IMR-90 (cell line): ENCODE results near the gene SYT17. TPM values are rescaled to one million over a fixed set of nuclear protein-coding genes. Genes with fewer than 3 reads are reported as not detected.

Experiments used
- ATAC-seq: fragments of 200-7000 bp; cut with Tn5 transposase; 2 replicates; pipeline ENCODE4 v1.9.1; 2020; ENCODE audit warnings: low read depth, mild to moderate bottlenecking, moderate library complexity
- BruUV-seq: library from RNA; stranded (reverse); fragments of 400-500 nt; replicated peaks from 2 replicates; lab custom pipeline; 2021; lab: Mats Ljungman, UMichigan
- CTCF ChIA-PET: fragments of 300-600 bp; formaldehyde crosslinking; extraction: SDS; loops from one replicate; lab custom pipeline; 2021; ENCODE audit warnings: antibody characterized with exemption; lab: Yijun Ruan, JAX
- POLR2A ChIA-PET: fragments of 300-600 bp; sonication (Branson Sonifier 250); formaldehyde crosslinking; loops from one replicate; lab custom pipeline; 2022; ENCODE audit warnings: antibody characterized with exemption; ENCODE audit not compliant: unreplicated experiment; lab: Charles Lee
- DNase-seq: peaks from one replicate; pipeline ENCODE4 v3.0.0; 2013
- H2AFZ ChIP-seq: replicated peaks from 2 replicates; pipeline ENCODE3; 2013; ENCODE audit warnings: low read length, mild to moderate bottlenecking; ENCODE audit not compliant: poor library complexity
- H2AK5ac ChIP-seq: 2 replicates; pipeline ENCODE4 v1.6.1; 2013; ENCODE audit warnings: low read depth, low read length, inconsistent platforms
- H2AK9ac ChIP-seq: replicated peaks from 2 replicates; pipeline ENCODE3; 2013; ENCODE audit warnings: mild to moderate bottlenecking, low read depth, low read length, moderate library complexity; ENCODE audit not compliant: poor library complexity
- H2BK120ac ChIP-seq: 2 replicates; pipeline ENCODE4 v1.6.1; 2013; ENCODE audit warnings: low read depth, low read length, inconsistent platforms
- H2BK15ac ChIP-seq: 3 replicates; pipeline ENCODE4 v1.6.1; 2013; ENCODE audit warnings: low read depth, low read length, inconsistent platforms
- H2BK20ac ChIP-seq: 2 replicates; pipeline ENCODE4 v1.6.1; 2013; ENCODE audit warnings: low read depth, mild to moderate bottlenecking, inconsistent platforms, low read length, moderate library complexity
- H2BK5ac ChIP-seq: 2 replicates; pipeline ENCODE4 v1.6.1; 2013; ENCODE audit warnings: mild to moderate bottlenecking, low read depth, low read length, inconsistent platforms; ENCODE audit not compliant: poor library complexity, severe bottlenecking
- H3K14ac ChIP-seq: replicated peaks from 2 replicates; pipeline ENCODE4 v1.6.1; 2013; ENCODE audit warnings: low read depth, low read length, inconsistent platforms
- H3K18ac ChIP-seq: 2 replicates; pipeline ENCODE4 v1.6.1; 2013; ENCODE audit warnings: low read depth, low read length, control low read depth
- H3K23ac ChIP-seq: 2 replicates; pipeline ENCODE4 v1.6.1; 2013; ENCODE audit warnings: low read depth, low read length, inconsistent platforms
- H3K27ac ChIP-seq: 2 replicates; pipeline ENCODE4 v1.5.1; 2013; ENCODE audit warnings: mild to moderate bottlenecking, control low read depth, low read length; ENCODE audit not compliant: insufficient read depth
- H3K27me3 ChIP-seq: 2 replicates; pipeline ENCODE4 v1.6.1; 2013; ENCODE audit warnings: low read length; ENCODE audit not compliant: control insufficient read depth, insufficient read depth
- H3K36me3 ChIP-seq: 2 replicates; pipeline ENCODE4 v1.6.1; 2013; ENCODE audit warnings: low read length, mixed read lengths; ENCODE audit not compliant: control insufficient read depth, insufficient read depth
- H3K4ac ChIP-seq: 2 replicates; pipeline ENCODE4 v1.6.1; 2013; ENCODE audit warnings: low read depth, low read length, inconsistent platforms
- H3K4me1 ChIP-seq: 2 replicates; pipeline ENCODE4 v1.6.1; 2013; ENCODE audit warnings: low read length, mixed read lengths; ENCODE audit not compliant: control insufficient read depth, insufficient read depth
- H3K4me2 ChIP-seq: 2 replicates; pipeline ENCODE4 v1.6.1; 2013; ENCODE audit warnings: low read depth, mild to moderate bottlenecking, control low read depth, low read length, moderate library complexity
- H3K4me3 ChIP-seq: 2 replicates; pipeline ENCODE4 v1.5.1; 2013; ENCODE audit warnings: low read depth, mild to moderate bottlenecking, control low read depth, low read length, moderate library complexity; ENCODE audit not compliant: insufficient read depth
- H3K56ac ChIP-seq: 2 replicates; pipeline ENCODE4 v1.6.1; 2013; ENCODE audit warnings: low read length, inconsistent platforms; ENCODE audit not compliant: insufficient read depth; ENCODE audit errors: extremely low read depth
- H3K79me1 ChIP-seq, 2 experiments: 2 replicates each; pipeline ENCODE4 v1.6.1; 2013; ENCODE audit warnings: low read length in 2 of 2, inconsistent platforms in 1 of 2, low read depth in 1 of 2
- H3K9ac ChIP-seq: 2 replicates; pipeline ENCODE4 v1.6.1; 2013; ENCODE audit warnings: low read depth, low read length, control low read depth
- H3K9me1 ChIP-seq: 2 replicates; pipeline ENCODE4 v1.6.1; 2013; ENCODE audit warnings: low read length, inconsistent platforms; ENCODE audit not compliant: insufficient read depth
- H3K9me3 ChIP-seq: 2 replicates; pipeline ENCODE4 v1.6.1; 2013; ENCODE audit warnings: low read length; ENCODE audit not compliant: control insufficient read depth, insufficient read depth
- H4K20me1 ChIP-seq: 2 replicates; pipeline ENCODE4 v1.6.1; 2013; ENCODE audit warnings: low read length, inconsistent platforms; ENCODE audit not compliant: insufficient read depth
- H4K5ac ChIP-seq: 2 replicates; pipeline ENCODE4 v1.6.1; 2013; ENCODE audit warnings: mild to moderate bottlenecking, low read depth, low read length, control low read depth
- H4K8ac ChIP-seq, 2 experiments: 2 replicates each; pipeline ENCODE4 v1.6.1; 2013; ENCODE audit warnings: low read depth in 2 of 2, low read length in 2 of 2, control low read depth in 1 of 2, inconsistent platforms in 1 of 2
- H4K91ac ChIP-seq: 2 replicates; pipeline ENCODE4 v1.6.1; 2013; ENCODE audit warnings: low read depth, low read length, inconsistent platforms; ENCODE audit not compliant: insufficient read depth
- CEBPB ChIP-seq: IDR thresholded peaks from 2 replicates; pipeline ENCODE4 v1.6.1; 2012; ENCODE audit warnings: low read depth, low read length, improper control_type of control experiment
- MAZ ChIP-seq: IDR thresholded peaks from 2 replicates; pipeline ENCODE4 v1.6.1; 2012; ENCODE audit warnings: low read depth, mild to moderate bottlenecking, low read length, improper control_type of control experiment, moderate library complexity, borderline replicate concordance
- WGBS, 2 experiments: methylation state at CpG; one replicate each; pipeline versions ENCODE4 v1.1.5 to v1.1.7; 2013; ENCODE audit warnings: missing lambda C conversion rate in 2 of 2; ENCODE audit not compliant: insufficient read length in 1 of 2; ENCODE audit errors: extremely low coverage in 2 of 2; 5-methylcytosine and 5-hydroxymethylcytosine counted together
- dilution Hi-C: fragments of 300-500 bp; cut with HindIII; formaldehyde crosslinking; loops from one replicate; pipeline ENCODE4 v1.14.3; 2018; ENCODE audit warnings: low sequenced_read_pairs; ENCODE audit not compliant: unreplicated experiment
- in situ Hi-C: fragments of 300-500 bp; cut with MboI; formaldehyde crosslinking; loops from 3 replicates; pipeline ENCODE4 v1.14.3; 2019; ENCODE audit warnings: low sequenced_read_pairs, inconsistent platforms, mixed read lengths
- intact Hi-C: fragments of 100-400 bp; cut with micrococcal nuclease; formaldehyde crosslinking; loops from 2 replicates; pipeline ENCODE4 v1.10.0; 2022
- polyA plus RNA-seq, 3 experiments: library from polyadenylated mRNA; depleted of rRNA; stranded (reverse); fragments of >200 nt; gene quantifications; 2 replicates each; pipeline ENCODE4 v1.2.3, GENCODE V29; 2012; ENCODE audit warnings: low replicate concordance in 1 of 3
- total RNA-seq: library from RNA; depleted of rRNA; stranded (reverse); fragments of >200 nt; gene quantifications from 2 replicates; pipeline ENCODE4 v1.2.3, GENCODE V29; 2012

The SYT17 gene
- total and polyA plus RNA-seq, 2 of the 4 experiments (the other 2 are of a cell fraction): not detected

DNA sequence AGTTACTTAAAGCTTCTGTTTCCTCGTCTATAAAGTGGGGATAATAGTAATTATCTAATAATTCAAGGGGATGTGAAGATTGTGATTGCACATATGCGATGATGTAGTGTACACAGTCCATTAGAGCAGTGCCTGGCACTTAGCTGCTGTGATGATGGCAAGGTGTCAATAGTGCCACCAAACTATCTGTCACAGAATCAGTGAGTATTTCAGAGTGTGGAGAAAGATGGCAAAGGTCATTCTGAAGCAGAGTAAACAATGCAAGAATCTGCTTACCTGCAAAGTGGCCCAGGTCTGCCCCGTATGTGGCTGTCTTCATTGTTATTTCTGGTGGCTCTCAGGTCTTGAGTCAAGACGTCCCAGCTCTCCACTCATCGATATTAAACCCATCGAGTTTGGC is 15.1 kb downstream of the SYT17 start:
- Histone ChIP-seq H3K27ac (no peak overlapping the region), H2AK5ac (no peak overlapping the region), H2BK20ac (no peak overlapping the region), H3K4me2 (no peak overlapping the region), H2AFZ (no peak overlapping the region), H2AK9ac (no peak overlapping the region), H4K91ac (no peak overlapping the region), H3K9me1 (peaks cover 3% of the 10 kb centered on the region; the same call in 1 of the 2 replicates), H4K8ac (no peak overlapping the region), H2BK120ac (no peak overlapping the region), H3K23ac (no peak overlapping the region), H3K56ac (no peak overlapping the region), H4K20me1 (no peaks in the 10 kb centered on the region), H2BK15ac (no peak overlapping the region), H3K9me3 (no peaks in the 10 kb centered on the region), H3K36me3 (no peaks in the 10 kb centered on the region), H3K14ac (no peak overlapping the region), H4K5ac (no peak overlapping the region), H3K27me3 (no peaks in the 10 kb centered on the region), H3K4me3 (no peak overlapping the region), H3K4ac (no peak overlapping the region), H3K4me1 (no peaks in the 10 kb centered on the region; the same call in 1 of the 2 replicates), H2BK5ac (no peak overlapping the region), H3K9ac (no peak overlapping the region), H3K18ac (no peak overlapping the region), H3K79me1 (no peaks in the 10 kb centered on the region)
- in situ Hi-C loops: no loop called here
- ChIA-PET POLR2A (no interaction called here), CTCF (interaction anchor here (0.6 kb wide), 1 partner anchor 1749 kb away, joined by 3 read pairs; no protein-coding TSS in a partner anchor)
- 100% methylated on average over 2 of the region's 6 CpGs; no CpG with 5 or more reads in 1 of the 2 experiments for WGBS, 2 experiments
- DNase-seq: no peak
- intact Hi-C loops: no loop called here
- no peak for ATAC-seq
- BruUV-seq: no TSS peak
- dilution Hi-C loops: no loop called here
- TF ChIP-seq MAZ: no peak
- TF ChIP-seq CEBPB: no peak
